ENCODE results near the gene XRCC6. TPM values are rescaled to one million over a fixed set of nuclear protein-coding genes. Genes with fewer than 3 reads are reported as not detected.

The XRCC6 gene
- total RNA-seq, 1 experiment from 2014 or later: 588 TPM

- ChIA-PET CTCF (interaction anchor here (0.6 to 2.0 kb wide), 2 partner anchors 13 to 78 kb away, joined by 3 to 11 read pairs; no protein-coding TSS in a partner anchor), POLR2A (no interaction called here), RAD21 (ENCODE audit: low non-redundant PET in 1 of 2, low total read pairs in 2 of 2, uncharacterized antibody in 2 of 2, unreplicated experiment in 2 of 2) (no interaction called here)
- no peaks in the 10 kb centered on the region for H3K27me3 ChIP-seq (ENCODE audit: insufficient read depth, low read length)
- H3K27ac ChIP-seq (ENCODE audit: low read depth, low read length): no peak overlapping the region
- peaks cover 9% of the 10 kb centered on the region for H4K20me1 ChIP-seq (ENCODE audit: insufficient read depth)
- peaks cover 73 to 77% of the 10 kb centered on the region in 2 experiments for H3K36me3 ChIP-seq (ENCODE audit: control insufficient read depth in 1 of 2, insufficient read depth in 2 of 2, low read length in 2 of 2)
- no peak overlapping the region for H2AFZ ChIP-seq (ENCODE audit: low read depth, low read length, poor library complexity, severe bottlenecking)
- no peak overlapping the region for H3K4me3 ChIP-seq (replicated peaks in 1 of 2; ENCODE audit: low read depth in 1 of 2, low read length in 2 of 2)
- TF ChIP-seq ZBTB33 (IDR thresholded peaks at IDR 0.05; ENCODE audit: extremely low read depth, insufficient replicate concordance, low read length): no peak
- no peak for TF ChIP-seq YY1 (IDR thresholded peaks at IDR 0.05; ENCODE audit: extremely low read depth, insufficient replicate concordance, low read depth, low read length)
- no peak for TF ChIP-seq JUND (IDR thresholded peaks at IDR 0.05)
- no peak for TF ChIP-seq POLR2AphosphoS5 (IDR thresholded peaks at IDR 0.05; ENCODE audit: low read depth, low read length)
- no peak for TF ChIP-seq ZFX (IDR thresholded peaks at IDR 0.05)
- no peak for TF ChIP-seq REST (IDR thresholded peaks at IDR 0.05; ENCODE audit: low read depth)
- TF ChIP-seq ZNF274 (IDR thresholded peaks at IDR 0.05; ENCODE audit: low read depth, low read length): no peak
- TF ChIP-seq SP1 (IDR thresholded peaks at IDR 0.05; ENCODE audit: low read depth): no peak
- TF ChIP-seq SIN3A (IDR thresholded peaks at IDR 0.05; ENCODE audit: low read depth): no peak
- no peak for TF ChIP-seq POLR2A (IDR thresholded peaks at IDR 0.05; ENCODE audit: borderline replicate concordance, extremely low read depth, insufficient read depth, insufficient read length)
- no peak for TF ChIP-seq TCF7L2 (IDR thresholded peaks at IDR 0.05; ENCODE audit: borderline replicate concordance, extremely low read depth, insufficient read depth, insufficient read length)
- TF ChIP-seq CBX3 (IDR thresholded peaks at IDR 0.05; ENCODE audit: low read depth): no peak
- TF ChIP-seq SRF (IDR thresholded peaks at IDR 0.05; ENCODE audit: low read depth): no peak
- TF ChIP-seq ELF1 (IDR thresholded peaks at IDR 0.05; ENCODE audit: borderline replicate concordance, low read depth): no peak
- TF ChIP-seq FOSL1 (IDR thresholded peaks at IDR 0.05; ENCODE audit: low read depth): no peak
- DNase-seq (ENCODE audit: low read depth, low spot score): no peak
- no peak overlapping the region for H3K4me2 ChIP-seq (ENCODE audit: low read length)
- H3K9me2 ChIP-seq (ENCODE audit: insufficient read depth): no peaks in the 10 kb centered on the region
- no peak for ATAC-seq
- peaks cover 65% of the 10 kb centered on the region for H3K79me2 ChIP-seq (ENCODE audit: insufficient read depth, low read length)
- no peaks in the 10 kb centered on the region for H3K9me3 ChIP-seq (ENCODE audit: control insufficient read depth in 1 of 2, insufficient read depth in 1 of 2, low read depth in 1 of 2, low read length in 2 of 2)
- BruUV-seq (replicated peaks): no TSS peak
- intact Hi-C loops (cut with micrococcal nuclease): no loop called here
- H3K4me1 ChIP-seq (ENCODE audit: control insufficient read depth in 1 of 2, insufficient read depth in 2 of 2, low read length in 2 of 2): no peaks in the 10 kb centered on the region
- no peak overlapping the region for H3K9ac ChIP-seq (ENCODE audit: low read length)
These were observed 33.2 kb downstream of the XRCC6 start for GRCh38 chr22:41654322-41654721.
